SU-DHL-6 (cell line): ENCODE measurements around the gene SEC63.

ENCODE experiments used
- EZH2phosphoT487 ChIP-seq: fragments of 200-600 bp; sonication (generic), shearing (Covaris generic); conservative IDR thresholded peaks from 2 replicates; pipeline ENCODE4 v1.6.1; 2018; ENCODE audit warnings: mild to moderate bottlenecking, antibody characterized with exemption, low read length, moderate library complexity, mixed read lengths
- TF ChIP-seq, protein P1 (sequence below): fragments of 200-600 bp; sonication (generic); IDR thresholded peaks from one replicate; pipeline ENCODE4 v1.5.1; 2017; ENCODE audit warnings: antibody characterized with exemption, mild to moderate bottlenecking, low read length, moderate library complexity; ENCODE audit not compliant: insufficient read depth, poor library complexity, severe bottlenecking

- TF ChIP-seq, protein P1, sequence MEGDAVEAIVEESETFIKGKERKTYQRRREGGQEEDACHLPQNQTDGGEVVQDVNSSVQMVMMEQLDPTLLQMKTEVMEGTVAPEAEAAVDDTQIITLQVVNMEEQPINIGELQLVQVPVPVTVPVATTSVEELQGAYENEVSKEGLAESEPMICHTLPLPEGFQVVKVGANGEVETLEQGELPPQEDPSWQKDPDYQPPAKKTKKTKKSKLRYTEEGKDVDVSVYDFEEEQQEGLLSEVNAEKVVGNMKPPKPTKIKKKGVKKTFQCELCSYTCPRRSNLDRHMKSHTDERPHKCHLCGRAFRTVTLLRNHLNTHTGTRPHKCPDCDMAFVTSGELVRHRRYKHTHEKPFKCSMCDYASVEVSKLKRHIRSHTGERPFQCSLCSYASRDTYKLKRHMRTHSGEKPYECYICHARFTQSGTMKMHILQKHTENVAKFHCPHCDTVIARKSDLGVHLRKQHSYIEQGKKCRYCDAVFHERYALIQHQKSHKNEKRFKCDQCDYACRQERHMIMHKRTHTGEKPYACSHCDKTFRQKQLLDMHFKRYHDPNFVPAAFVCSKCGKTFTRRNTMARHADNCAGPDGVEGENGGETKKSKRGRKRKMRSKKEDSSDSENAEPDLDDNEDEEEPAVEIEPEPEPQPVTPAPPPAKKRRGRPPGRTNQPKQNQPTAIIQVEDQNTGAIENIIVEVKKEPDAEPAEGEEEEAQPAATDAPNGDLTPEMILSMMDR = no peak
- no peak for TF ChIP-seq EZH2phosphoT487
Observed at GRCh38 chr6:107843400-107843799, 114.6 kb downstream of the SEC63 start.
